ENCODE data around the gene SLC36A1.
"Not testable (repeated sequence)": the region's sequence is repeated elsewhere in the genome, so short reads cannot be mapped to it uniquely, and the experiment has no call there.

The SLC36A1 gene

DNA sequence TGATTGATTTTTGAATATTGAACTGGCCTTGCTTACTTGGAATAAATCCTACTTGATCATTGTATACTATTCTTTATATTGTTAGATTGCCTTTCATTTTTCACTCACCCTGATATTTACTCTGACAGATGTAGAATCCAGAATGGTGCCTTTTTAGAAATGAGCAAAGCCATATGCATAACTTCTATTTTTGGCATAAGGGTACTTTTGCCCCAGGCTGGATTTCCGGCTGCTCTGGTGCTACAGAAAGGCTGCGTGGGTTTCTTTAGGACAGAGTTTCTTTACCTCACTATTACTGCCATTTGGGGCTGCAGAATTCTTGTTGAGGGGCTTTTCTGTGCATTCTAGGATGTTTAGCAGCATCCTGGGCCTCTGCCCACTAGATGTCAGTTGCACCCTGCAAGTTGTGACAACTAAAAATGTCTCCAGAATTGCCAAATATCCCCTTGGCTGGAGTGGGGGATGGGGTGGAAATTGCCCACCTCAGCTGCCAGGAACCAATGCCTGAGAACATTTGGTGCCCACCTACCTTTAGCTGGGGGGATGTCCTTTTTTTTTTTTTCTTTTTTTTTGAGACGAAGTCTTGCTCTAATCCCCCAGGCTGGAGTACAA is 50.1 kb downstream of the SLC36A1 start:
- no peaks in the 10 kb centered on the region for H3K27me3 ChIP-seq (ENCODE audit: control insufficient read depth in 1 of 2, insufficient read depth in 2 of 2, low read length in 2 of 2)
- no peaks in the 10 kb centered on the region for H3K9me3 ChIP-seq (ENCODE audit: control insufficient read depth in 1 of 2, low read length in 2 of 2)
- no peaks in the 10 kb centered on the region for H3K4me1 ChIP-seq (ENCODE audit: control insufficient read depth in 1 of 2, insufficient read depth in 2 of 2, low read length in 2 of 2)
- H3K27ac ChIP-seq (ENCODE audit: low read depth, low read length): no peak overlapping the region
- H3K36me3 ChIP-seq (ENCODE audit: control insufficient read depth in 1 of 2, insufficient read depth in 2 of 2, low read length in 2 of 2): peaks cover 0 to 3% of the 10 kb centered on the region in 2 donors
- H3K4me3 ChIP-seq (ENCODE audit: low read depth in 1 of 2, low read length in 2 of 2): no peak overlapping the region
- no peak overlapping the region for H3K9ac ChIP-seq (ENCODE audit: low read depth in 1 of 2, low read length in 2 of 2)

DNA sequence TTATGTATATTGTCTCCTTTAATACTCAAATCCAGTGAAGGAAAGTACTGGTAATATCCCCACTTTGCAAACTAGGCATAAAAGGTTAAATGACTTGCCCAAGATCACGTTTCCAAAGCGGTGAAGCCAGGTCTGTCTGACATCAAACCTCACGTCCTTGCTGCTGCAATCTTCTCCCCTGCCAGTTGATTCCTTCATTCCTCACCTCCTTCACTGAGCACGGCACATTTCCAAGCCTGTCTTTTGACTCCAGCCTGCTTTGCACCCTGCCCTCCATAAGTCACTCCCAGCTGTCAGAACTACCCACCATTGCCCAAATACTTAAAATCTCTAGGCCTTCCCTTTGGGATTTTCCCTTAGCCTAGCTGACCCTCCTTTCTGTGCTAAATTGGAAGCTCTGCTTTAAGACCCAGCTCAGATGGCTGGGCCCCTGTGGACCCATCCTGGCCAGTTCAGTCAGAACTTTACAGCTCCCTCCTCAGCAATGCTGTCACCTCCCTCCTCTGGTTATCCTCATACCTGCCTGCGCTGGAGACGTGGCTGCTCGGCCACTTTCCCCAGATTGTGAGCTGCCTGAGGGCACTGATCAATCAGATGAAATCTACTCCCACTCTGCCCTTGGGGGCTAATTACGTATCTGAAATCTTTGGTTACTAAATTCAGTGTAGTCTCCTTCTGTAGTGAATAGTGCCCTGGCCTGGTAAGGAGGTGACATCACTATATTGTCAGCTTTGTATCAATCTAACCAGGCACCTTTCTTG is 51.2 kb downstream of the SLC36A1 start:
- Histone ChIP-seq H3K27ac (ENCODE audit: low read depth, low read length) (no peak overlapping the region), H3K4me3 (ENCODE audit: low read depth in 1 of 2, low read length in 2 of 2) (no peak overlapping the region), H3K9ac (ENCODE audit: low read depth in 1 of 2, low read length in 2 of 2) (no peak overlapping the region), H3K36me3 (ENCODE audit: control insufficient read depth in 1 of 2, insufficient read depth in 2 of 2, low read length in 2 of 2) (peaks cover 0 to 3% of the 10 kb centered on the region in 2 donors), H3K9me3 (ENCODE audit: control insufficient read depth in 1 of 2, low read length in 2 of 2) (no peaks in the 10 kb centered on the region), H3K4me1 (ENCODE audit: control insufficient read depth in 1 of 2, insufficient read depth in 2 of 2, low read length in 2 of 2) (no peaks in the 10 kb centered on the region), H3K27me3 (ENCODE audit: control insufficient read depth in 1 of 2, insufficient read depth in 2 of 2, low read length in 2 of 2) (no peaks in the 10 kb centered on the region)

DNA sequence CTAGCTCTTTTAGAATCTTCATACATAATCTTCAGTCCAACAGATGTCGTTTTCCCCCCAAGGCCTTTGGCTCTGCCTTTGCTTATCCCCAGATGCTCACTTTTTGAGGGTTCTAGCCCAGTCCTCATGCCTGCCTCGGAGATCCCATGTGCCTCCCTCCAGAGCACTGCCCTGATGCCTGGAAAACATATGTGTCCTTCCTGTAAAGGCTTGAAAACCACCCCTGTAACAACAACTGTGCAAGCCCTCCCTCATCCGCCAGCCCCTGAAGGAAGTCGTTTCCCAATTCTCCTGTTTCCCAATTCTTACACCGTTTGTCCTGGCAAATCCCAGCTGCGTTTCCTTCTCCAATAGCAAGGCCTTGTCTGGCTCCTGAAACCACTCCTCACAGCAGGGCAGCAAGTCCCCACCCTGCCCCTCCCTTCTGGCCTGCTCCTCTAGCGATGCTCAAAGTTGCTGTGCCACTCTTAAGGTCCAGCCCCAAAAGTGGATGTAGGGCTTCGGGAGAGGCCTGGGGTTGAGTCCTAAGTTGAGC is 52.2 kb downstream of the SLC36A1 start:
- H3K27ac ChIP-seq (ENCODE audit: low read depth, low read length): no peak overlapping the region
- no peaks in the 10 kb centered on the region for H3K9me3 ChIP-seq (ENCODE audit: control insufficient read depth in 1 of 2, low read length in 2 of 2)

DNA sequence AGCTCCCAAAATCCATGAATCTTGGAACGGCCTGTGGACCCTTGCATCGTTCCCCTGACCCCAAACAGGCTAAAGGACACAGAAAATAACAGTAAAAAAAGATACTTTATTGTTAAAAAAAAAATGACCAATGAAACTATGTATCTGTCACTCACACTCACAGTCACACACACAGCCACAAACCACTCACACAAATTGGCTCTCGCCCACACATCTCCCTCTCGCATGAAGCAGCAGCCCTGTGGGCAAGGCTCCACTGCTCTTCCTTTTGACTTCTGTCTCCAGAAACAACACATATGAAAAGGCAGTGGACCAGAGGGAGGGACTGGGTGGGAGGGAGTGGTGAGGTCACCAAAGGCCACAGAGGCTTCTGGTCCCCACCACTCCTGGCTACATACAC is 56.6 kb downstream of the SLC36A1 start:
- Histone ChIP-seq H3K27ac (ENCODE audit: low read depth, low read length) (no peak overlapping the region), H3K4me3 (ENCODE audit: low read depth in 1 of 2, low read length in 2 of 2) (no peak overlapping the region), H3K36me3 (ENCODE audit: control insufficient read depth in 1 of 2, insufficient read depth in 2 of 2, low read length in 2 of 2) (peaks cover 0 to 2% of the 10 kb centered on the region in 2 donors), H3K4me1 (ENCODE audit: control insufficient read depth in 1 of 2, insufficient read depth in 2 of 2, low read length in 2 of 2) (no peaks in the 10 kb centered on the region), H3K27me3 (ENCODE audit: control insufficient read depth in 1 of 2, insufficient read depth in 2 of 2, low read length in 2 of 2) (no peaks in the 10 kb centered on the region), H3K9me3 (ENCODE audit: control insufficient read depth in 1 of 2, low read length in 2 of 2) (no peaks in the 10 kb centered on the region), H3K9ac (ENCODE audit: low read depth in 1 of 2, low read length in 2 of 2) (no peak overlapping the region)

More for the DNA sequence above, 52.2 kb downstream of the SLC36A1 start:
- Histone ChIP-seq H3K9ac (ENCODE audit: low read depth in 1 of 2, low read length in 2 of 2) (no peak overlapping the region), H3K27me3 (ENCODE audit: control insufficient read depth in 1 of 2, insufficient read depth in 2 of 2, low read length in 2 of 2) (no peaks in the 10 kb centered on the region), H3K4me1 (ENCODE audit: control insufficient read depth in 1 of 2, insufficient read depth in 2 of 2, low read length in 2 of 2) (no peaks in the 10 kb centered on the region), H3K4me3 (ENCODE audit: low read depth in 1 of 2, low read length in 2 of 2) (no peak overlapping the region), H3K36me3 (ENCODE audit: control insufficient read depth in 1 of 2, insufficient read depth in 2 of 2, low read length in 2 of 2) (no peaks in the 10 kb centered on the region)

DNA sequence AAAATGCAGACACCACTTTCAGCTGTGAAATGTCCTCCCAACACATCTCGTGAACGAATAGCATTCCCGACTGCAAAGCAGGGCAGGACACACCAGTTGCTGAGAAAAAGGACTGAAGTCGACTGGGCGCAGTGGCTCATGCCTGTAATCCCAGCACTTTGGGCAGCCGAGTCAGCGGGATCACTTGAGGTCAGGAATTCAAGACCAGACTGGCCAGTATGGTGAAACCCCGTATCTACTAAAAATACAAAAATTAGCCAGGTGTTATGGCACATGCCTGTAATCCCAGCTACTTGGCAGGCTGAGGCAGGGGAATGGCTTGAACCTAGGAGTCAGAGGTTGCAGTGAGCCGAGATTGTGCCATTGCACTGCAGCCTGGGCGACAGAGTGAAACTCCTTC is 60.9 kb downstream of the SLC36A1 start:
- not testable (repeated sequence) for H3K27ac ChIP-seq (ENCODE audit: low read depth, low read length); H3K4me3 ChIP-seq (ENCODE audit: low read depth in 1 of 2, low read length in 2 of 2); H3K27me3 ChIP-seq (ENCODE audit: control insufficient read depth in 1 of 2, insufficient read depth in 2 of 2, low read length in 2 of 2); H3K4me1 ChIP-seq (ENCODE audit: control insufficient read depth in 1 of 2, insufficient read depth in 2 of 2, low read length in 2 of 2); H3K36me3 ChIP-seq (ENCODE audit: control insufficient read depth in 1 of 2, insufficient read depth in 2 of 2, low read length in 2 of 2); H3K9me3 ChIP-seq (ENCODE audit: control insufficient read depth in 1 of 2, low read length in 2 of 2); H3K9ac ChIP-seq (ENCODE audit: low read depth in 1 of 2, low read length in 2 of 2)

DNA sequence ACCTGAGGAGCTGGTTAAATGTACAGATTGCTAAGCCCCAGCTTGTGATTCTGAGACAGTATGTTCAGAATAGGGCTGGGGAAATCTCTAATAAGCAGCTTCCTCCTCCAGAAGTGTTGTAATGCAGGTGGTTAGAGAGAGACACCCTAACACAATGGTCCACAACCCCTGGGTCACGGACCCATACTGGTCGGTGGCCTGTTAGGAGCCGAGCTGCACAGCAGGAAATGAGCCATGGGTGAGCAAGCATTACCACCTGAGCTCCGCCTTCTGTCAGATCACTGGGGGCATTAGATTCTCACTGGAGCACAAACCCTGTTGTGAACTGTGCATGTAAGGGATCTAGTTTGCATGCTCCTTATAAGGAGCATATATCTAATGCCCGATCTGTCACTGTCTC is 61.8 kb downstream of the SLC36A1 start:
- Histone ChIP-seq H3K27ac (ENCODE audit: low read depth, low read length) (no peak overlapping the region), H3K9ac (ENCODE audit: low read depth in 1 of 2, low read length in 2 of 2) (no peak overlapping the region), H3K27me3 (ENCODE audit: control insufficient read depth in 1 of 2, insufficient read depth in 2 of 2, low read length in 2 of 2) (no peaks in the 10 kb centered on the region), H3K9me3 (ENCODE audit: control insufficient read depth in 1 of 2, low read length in 2 of 2) (no peaks in the 10 kb centered on the region), H3K4me1 (ENCODE audit: control insufficient read depth in 1 of 2, insufficient read depth in 2 of 2, low read length in 2 of 2) (no peaks in the 10 kb centered on the region), H3K4me3 (ENCODE audit: low read depth in 1 of 2, low read length in 2 of 2) (no peak overlapping the region), H3K36me3 (ENCODE audit: control insufficient read depth in 1 of 2, insufficient read depth in 2 of 2, low read length in 2 of 2) (peaks cover 0 to 8% of the 10 kb centered on the region in 2 donors)

DNA sequence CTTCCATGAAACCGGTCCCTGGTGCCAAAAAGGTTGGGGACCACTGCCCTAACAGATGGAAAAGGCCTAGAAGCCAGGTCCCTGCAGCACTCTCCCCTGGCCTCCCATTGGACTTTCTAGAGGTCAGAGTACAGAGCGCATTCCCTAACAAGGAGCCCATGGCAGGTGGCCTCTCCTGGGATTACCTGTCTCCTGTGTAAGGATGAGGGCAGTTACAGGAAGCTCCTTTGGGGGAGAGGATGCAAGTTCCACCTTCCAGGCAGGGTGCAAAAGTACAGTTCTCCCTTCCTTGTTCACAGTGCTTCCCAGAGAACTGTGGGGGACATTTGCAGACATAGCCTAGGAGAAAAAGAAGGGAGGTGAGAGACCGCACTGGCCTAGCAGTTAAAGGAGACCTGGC is 62.4 kb downstream of the SLC36A1 start:
- Histone ChIP-seq H3K36me3 (ENCODE audit: control insufficient read depth in 1 of 2, insufficient read depth in 2 of 2, low read length in 2 of 2) (peaks cover 0 to 8% of the 10 kb centered on the region in 2 donors), H3K4me1 (ENCODE audit: control insufficient read depth in 1 of 2, insufficient read depth in 2 of 2, low read length in 2 of 2) (no peaks in the 10 kb centered on the region), H3K9me3 (ENCODE audit: control insufficient read depth in 1 of 2, low read length in 2 of 2) (no peaks in the 10 kb centered on the region), H3K27ac (ENCODE audit: low read depth, low read length) (no peak overlapping the region), H3K27me3 (ENCODE audit: control insufficient read depth in 1 of 2, insufficient read depth in 2 of 2, low read length in 2 of 2) (no peaks in the 10 kb centered on the region), H3K9ac (ENCODE audit: low read depth in 1 of 2, low read length in 2 of 2) (no peak overlapping the region), H3K4me3 (ENCODE audit: low read depth in 1 of 2, low read length in 2 of 2) (no peak overlapping the region)

DNA sequence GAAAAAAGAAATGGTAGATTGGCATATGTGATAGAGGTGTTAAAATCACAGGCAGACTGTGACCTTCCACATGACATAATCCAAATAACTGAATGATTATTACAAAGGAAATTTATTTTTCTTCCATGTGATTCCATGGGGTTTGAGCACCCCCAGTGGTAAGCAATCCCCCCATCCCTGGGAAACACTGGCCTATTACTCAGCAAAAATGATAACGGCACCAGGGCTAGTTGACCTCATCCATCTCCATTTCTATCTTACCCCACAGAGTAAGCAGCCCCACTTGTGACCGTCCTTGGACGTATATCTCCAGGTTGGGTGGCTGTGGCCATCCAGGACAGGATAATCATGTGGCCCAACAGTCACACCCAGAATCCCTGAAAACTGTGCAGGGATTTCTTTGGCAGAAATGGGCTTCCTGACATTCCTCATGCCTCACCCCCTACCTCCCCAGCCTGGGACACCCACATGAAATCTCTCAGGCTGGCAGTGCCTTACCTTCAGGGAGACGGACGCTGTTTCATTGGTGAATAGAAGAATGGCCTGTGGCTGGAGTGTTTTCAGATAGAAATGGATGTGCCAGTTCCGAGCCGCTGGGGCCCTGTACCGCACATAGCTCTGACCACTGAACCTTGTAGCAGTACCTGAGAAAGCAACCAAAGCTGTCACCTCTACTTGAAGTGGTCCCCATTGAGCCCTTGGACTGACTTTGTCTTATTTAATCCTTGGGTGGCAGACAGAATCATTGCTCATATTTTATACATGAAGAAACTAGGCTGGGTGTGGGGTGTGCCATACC is 69.9 kb downstream of the SLC36A1 start:
- H3K9ac ChIP-seq (ENCODE audit: low read depth in 1 of 2, low read length in 2 of 2): no peak overlapping the region
- no peaks in the 10 kb centered on the region for H3K9me3 ChIP-seq (ENCODE audit: control insufficient read depth in 1 of 2, low read length in 2 of 2)
- no peaks in the 10 kb centered on the region for H3K4me1 ChIP-seq (ENCODE audit: control insufficient read depth in 1 of 2, insufficient read depth in 2 of 2, low read length in 2 of 2)
- H3K36me3 ChIP-seq (ENCODE audit: control insufficient read depth in 1 of 2, insufficient read depth in 2 of 2, low read length in 2 of 2): peaks cover 0 to 4% of the 10 kb centered on the region in 2 donors
- no peak overlapping the region for H3K4me3 ChIP-seq (ENCODE audit: low read depth in 1 of 2, low read length in 2 of 2)
- no peak overlapping the region for H3K27ac ChIP-seq (ENCODE audit: low read depth, low read length)
- H3K27me3 ChIP-seq (ENCODE audit: control insufficient read depth in 1 of 2, insufficient read depth in 2 of 2, low read length in 2 of 2): no peaks in the 10 kb centered on the region

DNA sequence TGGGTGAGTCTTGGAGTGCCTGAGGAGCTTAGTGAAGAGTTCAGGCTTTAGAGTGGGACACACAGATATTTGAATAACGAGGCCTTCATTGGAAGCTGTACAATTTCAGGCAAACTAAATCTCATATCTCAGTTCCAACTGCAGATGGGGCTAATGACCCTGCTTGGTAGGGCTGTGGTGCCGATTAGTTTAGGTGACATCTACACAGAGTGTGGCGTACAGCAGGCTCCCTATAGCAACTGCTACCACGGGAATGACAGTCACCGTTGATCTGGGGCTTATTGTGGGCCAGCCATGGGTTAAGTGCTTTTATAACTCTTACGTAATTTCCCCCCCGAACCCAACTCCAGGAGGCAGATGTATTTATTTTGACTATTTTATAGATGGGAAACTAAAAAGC is 72.9 kb downstream of the SLC36A1 start:
- no peak overlapping the region for H3K27ac ChIP-seq (ENCODE audit: low read depth, low read length)

DNA sequence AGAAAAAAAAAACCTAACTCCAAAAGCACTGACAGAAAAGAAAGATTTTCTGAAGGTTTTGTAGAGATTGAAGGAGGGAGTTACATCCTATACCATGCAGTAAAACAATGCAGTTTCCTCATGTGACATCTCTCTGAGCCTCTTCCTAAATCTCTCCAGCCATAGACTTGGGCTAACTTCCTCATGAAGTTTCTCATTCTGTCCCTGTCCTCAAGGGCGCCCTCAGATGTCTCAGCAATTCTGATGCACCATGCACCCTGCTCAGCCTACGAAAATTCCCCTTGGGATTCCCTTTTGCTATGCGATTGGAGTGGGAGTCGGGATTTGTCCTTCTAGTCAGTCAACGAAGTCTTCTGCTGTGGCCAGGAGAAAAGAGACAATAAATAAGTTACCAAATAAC is 74.8 kb downstream of the SLC36A1 start:
- H3K9me3 ChIP-seq (ENCODE audit: control insufficient read depth in 1 of 2, low read length in 2 of 2): no peaks in the 10 kb centered on the region

More for the DNA sequence above, 72.9 kb downstream of the SLC36A1 start:
- Histone ChIP-seq H3K4me1 (ENCODE audit: control insufficient read depth in 1 of 2, insufficient read depth in 2 of 2, low read length in 2 of 2) (no peaks in the 10 kb centered on the region), H3K36me3 (ENCODE audit: control insufficient read depth in 1 of 2, insufficient read depth in 2 of 2, low read length in 2 of 2) (no peaks in the 10 kb centered on the region), H3K9ac (ENCODE audit: low read depth in 1 of 2, low read length in 2 of 2) (no peak overlapping the region), H3K4me3 (ENCODE audit: low read depth in 1 of 2, low read length in 2 of 2) (no peak overlapping the region), H3K9me3 (ENCODE audit: control insufficient read depth in 1 of 2, low read length in 2 of 2) (no peaks in the 10 kb centered on the region), H3K27me3 (ENCODE audit: control insufficient read depth in 1 of 2, insufficient read depth in 2 of 2, low read length in 2 of 2) (no peaks in the 10 kb centered on the region)

More for the DNA sequence above, 74.8 kb downstream of the SLC36A1 start:
- H3K27me3 ChIP-seq (ENCODE audit: control insufficient read depth in 1 of 2, insufficient read depth in 2 of 2, low read length in 2 of 2): no peaks in the 10 kb centered on the region
- H3K4me3 ChIP-seq (ENCODE audit: low read depth in 1 of 2, low read length in 2 of 2): no peak overlapping the region
- no peaks in the 10 kb centered on the region for H3K4me1 ChIP-seq (ENCODE audit: control insufficient read depth in 1 of 2, insufficient read depth in 2 of 2, low read length in 2 of 2)
- H3K27ac ChIP-seq (ENCODE audit: low read depth, low read length): no peak overlapping the region
- H3K36me3 ChIP-seq (ENCODE audit: control insufficient read depth in 1 of 2, insufficient read depth in 2 of 2, low read length in 2 of 2): no peaks in the 10 kb centered on the region
- H3K9ac ChIP-seq (ENCODE audit: low read depth in 1 of 2, low read length in 2 of 2): no peak overlapping the region
